T-helper 1 cell treated with Interleukin-12 subunit alpha and Interleukin-12 subunit beta and Interleukin-4 antibody, amounts not matched to agents 30 μg/mL and 1 μg/mL, for 36 hours (primary cell): Measurements from ENCODE around the gene PPIP5K2.
"Not testable (repeated sequence)": the region's sequence is repeated elsewhere in the genome, so short reads cannot be mapped to it uniquely, and the experiment has no call there.

Experiments
- H3K27ac Mint-ChIP-seq: one replicate; pipeline ENCODE4 v1.8.0; 2021; ENCODE audit warnings: mild to moderate bottlenecking, mixed read lengths
- H3K27me3 Mint-ChIP-seq: one replicate; pipeline ENCODE4 v1.8.0; 2021; ENCODE audit warnings: low read depth, mixed read lengths
- H3K36me3 Mint-ChIP-seq: one replicate; pipeline ENCODE4 v1.8.0; 2021; ENCODE audit warnings: low read depth, mixed read lengths
- H3K4me1 Mint-ChIP-seq: one replicate; pipeline ENCODE4 v1.8.0; 2021; ENCODE audit warnings: low read depth, mixed read lengths
- H3K4me3 Mint-ChIP-seq: one replicate; pipeline ENCODE4 v1.8.0; 2021; ENCODE audit warnings: mild to moderate bottlenecking, moderate library complexity, mixed read lengths
- H3K9me3 Mint-ChIP-seq: one replicate; pipeline ENCODE4 v1.8.0; 2021; ENCODE audit warnings: mixed read lengths

Gene PPIP5K2

GRCh38 chr5:103119765-103120606 is at the start of gene PPIP5K2, which contains the start of gene GIN1:
TSS of gene PPIP5K2 (plus strand) at chr5:103120301. CDS start at chr5:103129590, 9,289 bp downstream.
TSS of gene GIN1 (minus strand) at chr5:103120138. CDS start at chr5:103108707, 11,431 bp downstream.
- Mint-ChIP-seq H3K9me3 (no peaks in the 10 kb centered on the region), H3K36me3 (peaks cover 9% of the 10 kb centered on the region), H3K27ac (peak within 1 kb of the TSS; percentile 99), H3K4me1 (peaks cover 35% of the 10 kb centered on the region), H3K27me3 (no peaks in the 10 kb centered on the region), H3K4me3 (peak within 1 kb of the TSS; percentile 92)

- not testable (repeated sequence) for H3K27ac Mint-ChIP-seq, H3K4me1 Mint-ChIP-seq, H3K4me3 Mint-ChIP-seq, H3K36me3 Mint-ChIP-seq, H3K27me3 Mint-ChIP-seq
- peaks cover 46% of the 10 kb centered on the region for H3K9me3 Mint-ChIP-seq
These were observed 46.6 kb upstream of the PPIP5K2 start for GRCh38 chr5:103073500-103073899.

GRCh38 chr5:103075442-103075841 is 44.7 kb upstream of the PPIP5K2 start:
- Mint-ChIP-seq H3K36me3 (no peaks in the 10 kb centered on the region), H3K27ac (no peak overlapping the region), H3K4me3 (no peak overlapping the region), H3K9me3 (peaks cover 52% of the 10 kb centered on the region), H3K4me1 (no peaks in the 10 kb centered on the region), H3K27me3 (peaks cover 4% of the 10 kb centered on the region)

- peaks cover 70% of the 10 kb centered on the region for H3K9me3 Mint-ChIP-seq
- no peak overlapping the region for H3K4me3 Mint-ChIP-seq
- H3K27ac Mint-ChIP-seq, result no peak overlapping the region
- H3K27me3 Mint-ChIP-seq, result no peaks in the 10 kb centered on the region
- no peaks in the 10 kb centered on the region for H3K4me1 Mint-ChIP-seq
- H3K36me3 Mint-ChIP-seq, result peaks cover 6% of the 10 kb centered on the region
These were observed 40.3 kb upstream of the PPIP5K2 start for GRCh38 chr5:103079796-103080195.

- no peaks in the 10 kb centered on the region for H3K4me1 Mint-ChIP-seq
- H3K27me3 Mint-ChIP-seq, result no peaks in the 10 kb centered on the region
- H3K4me3 Mint-ChIP-seq, result no peak overlapping the region
- H3K36me3 Mint-ChIP-seq, result peaks cover 29% of the 10 kb centered on the region
- no peak overlapping the region for H3K27ac Mint-ChIP-seq
- peaks cover 35% of the 10 kb centered on the region for H3K9me3 Mint-ChIP-seq
These were observed 33.6 kb upstream of the PPIP5K2 start for GRCh38 chr5:103086547-103086946.

- no peaks in the 10 kb centered on the region for H3K27me3 Mint-ChIP-seq
- no peak overlapping the region for H3K4me3 Mint-ChIP-seq
- no peak overlapping the region for H3K27ac Mint-ChIP-seq
- peaks cover 13% of the 10 kb centered on the region for H3K9me3 Mint-ChIP-seq
- no peaks in the 10 kb centered on the region for H3K4me1 Mint-ChIP-seq
- H3K36me3 Mint-ChIP-seq, result peaks cover 31% of the 10 kb centered on the region
These were observed 30.8 kb upstream of the PPIP5K2 start for GRCh38 chr5:103089272-103089671.

- peaks cover 8% of the 10 kb centered on the region for H3K9me3 Mint-ChIP-seq
These were observed 29.3 kb upstream of the PPIP5K2 start for GRCh38 chr5:103090791-103091190.

GRCh38 chr5:103092676-103093075 is 27.4 kb upstream of the PPIP5K2 start:
- Mint-ChIP-seq H3K36me3 (peaks cover 19% of the 10 kb centered on the region), H3K27ac (no peak overlapping the region), H3K4me3 (no peak overlapping the region), H3K4me1 (no peaks in the 10 kb centered on the region), H3K27me3 (no peaks in the 10 kb centered on the region), H3K9me3 (no peaks in the 10 kb centered on the region)

More at GRCh38 chr5:103090791-103091190, 29.3 kb upstream of the PPIP5K2 start:
- no peaks in the 10 kb centered on the region for H3K27me3 Mint-ChIP-seq
- H3K27ac Mint-ChIP-seq, result no peak overlapping the region
- no peak overlapping the region for H3K4me3 Mint-ChIP-seq
- H3K4me1 Mint-ChIP-seq, result no peaks in the 10 kb centered on the region
- H3K36me3 Mint-ChIP-seq, result peaks cover 23% of the 10 kb centered on the region

GRCh38 chr5:103093727-103094126 is 26.4 kb upstream of the PPIP5K2 start:
- H3K4me3 Mint-ChIP-seq, result no peak overlapping the region
- peaks cover 15% of the 10 kb centered on the region for H3K36me3 Mint-ChIP-seq
- no peaks in the 10 kb centered on the region for H3K9me3 Mint-ChIP-seq
- H3K27me3 Mint-ChIP-seq, result no peaks in the 10 kb centered on the region
- H3K4me1 Mint-ChIP-seq, result no peaks in the 10 kb centered on the region
- no peak overlapping the region for H3K27ac Mint-ChIP-seq

- no peak overlapping the region for H3K4me3 Mint-ChIP-seq
- no peaks in the 10 kb centered on the region for H3K9me3 Mint-ChIP-seq
- peaks cover 13% of the 10 kb centered on the region for H3K36me3 Mint-ChIP-seq
- no peaks in the 10 kb centered on the region for H3K27me3 Mint-ChIP-seq
- H3K4me1 Mint-ChIP-seq, result no peaks in the 10 kb centered on the region
- no peak overlapping the region for H3K27ac Mint-ChIP-seq
These were observed 25.4 kb upstream of the PPIP5K2 start for GRCh38 chr5:103094737-103095136.

GRCh38 chr5:103098993-103099392 is 21.1 kb upstream of the PPIP5K2 start:
- Mint-ChIP-seq H3K4me1 (no peaks in the 10 kb centered on the region), H3K9me3 (no peaks in the 10 kb centered on the region), H3K27me3 (no peaks in the 10 kb centered on the region), H3K36me3 (peaks cover 10% of the 10 kb centered on the region), H3K27ac (no peak overlapping the region), H3K4me3 (no peak overlapping the region)

- Mint-ChIP-seq H3K9me3 (no peaks in the 10 kb centered on the region), H3K36me3 (peaks cover 9% of the 10 kb centered on the region)
These were observed 18.9 kb upstream of the PPIP5K2 start for GRCh38 chr5:103101079-103101750.

GRCh38 chr5:103102234-103102633 is 17.9 kb upstream of the PPIP5K2 start:
- no peaks in the 10 kb centered on the region for H3K27me3 Mint-ChIP-seq

More at GRCh38 chr5:103101079-103101750, 18.9 kb upstream of the PPIP5K2 start:
- Mint-ChIP-seq H3K4me1 (no peaks in the 10 kb centered on the region), H3K27ac (no peak overlapping the region), H3K27me3 (no peaks in the 10 kb centered on the region), H3K4me3 (no peak overlapping the region)

GRCh38 chr5:103108086-103108485 is 12.0 kb upstream of the PPIP5K2 start:
- peaks cover 16% of the 10 kb centered on the region for H3K4me1 Mint-ChIP-seq
- H3K9me3 Mint-ChIP-seq, result peaks cover 10% of the 10 kb centered on the region
- peaks cover 23% of the 10 kb centered on the region for H3K36me3 Mint-ChIP-seq
- H3K27ac Mint-ChIP-seq, result no peak overlapping the region
- H3K27me3 Mint-ChIP-seq, result no peaks in the 10 kb centered on the region
- no peak overlapping the region for H3K4me3 Mint-ChIP-seq

More at GRCh38 chr5:103102234-103102633, 17.9 kb upstream of the PPIP5K2 start:
- no peaks in the 10 kb centered on the region for H3K4me1 Mint-ChIP-seq
- H3K9me3 Mint-ChIP-seq, result no peaks in the 10 kb centered on the region
- no peak overlapping the region for H3K4me3 Mint-ChIP-seq
- peaks cover 11% of the 10 kb centered on the region for H3K36me3 Mint-ChIP-seq
- H3K27ac Mint-ChIP-seq, result no peak overlapping the region

- Mint-ChIP-seq H3K36me3 (peaks cover 26% of the 10 kb centered on the region), H3K4me1 (peaks cover 17% of the 10 kb centered on the region), H3K27me3 (no peaks in the 10 kb centered on the region), H3K27ac (no peak overlapping the region), H3K4me3 (no peak overlapping the region), H3K9me3 (peaks cover 10% of the 10 kb centered on the region)
These were observed 10.8 kb upstream of the PPIP5K2 start for GRCh38 chr5:103109277-103109676.
